GM19240 (cell line): Measurements from ENCODE around the gene SYNE1.

Experiments
- DNase-seq: peaks from one replicate; pipeline ENCODE4 v3.0.0; 2011; ENCODE audit warnings: low spot score; ENCODE audit not compliant: insufficient read length

SYNE1 gene

GRCh38 chr6:152290693-152291092 lies 346.5 kb downstream of the SYNE1 start:
- no peak for DNase-seq

DNA sequence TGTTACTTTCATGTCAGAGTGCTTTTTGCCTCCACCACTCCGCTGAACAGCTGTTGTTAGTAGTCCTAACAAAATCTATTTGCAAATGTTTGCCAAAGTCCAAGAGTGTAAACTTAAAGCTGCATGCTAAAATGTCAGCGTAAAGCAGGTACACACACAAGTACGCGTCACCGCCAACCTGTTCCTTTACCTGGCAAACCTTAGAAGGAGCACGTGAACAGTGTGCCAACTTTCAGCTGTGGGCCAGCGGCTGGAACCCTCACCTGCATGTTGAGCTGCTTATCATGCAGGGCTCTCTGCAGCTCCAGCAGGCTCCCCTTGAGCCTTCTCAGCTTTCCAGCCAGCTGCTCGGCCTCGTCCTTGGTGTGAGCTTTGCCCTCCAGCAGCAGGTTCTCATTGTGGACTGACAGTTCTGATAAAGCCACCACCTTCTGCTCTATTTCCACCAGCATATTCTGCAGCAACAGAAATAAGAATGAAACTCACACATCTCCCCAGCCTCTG lies 359.3 kb downstream of the SYNE1 start:
- no peak for DNase-seq

DNA sequence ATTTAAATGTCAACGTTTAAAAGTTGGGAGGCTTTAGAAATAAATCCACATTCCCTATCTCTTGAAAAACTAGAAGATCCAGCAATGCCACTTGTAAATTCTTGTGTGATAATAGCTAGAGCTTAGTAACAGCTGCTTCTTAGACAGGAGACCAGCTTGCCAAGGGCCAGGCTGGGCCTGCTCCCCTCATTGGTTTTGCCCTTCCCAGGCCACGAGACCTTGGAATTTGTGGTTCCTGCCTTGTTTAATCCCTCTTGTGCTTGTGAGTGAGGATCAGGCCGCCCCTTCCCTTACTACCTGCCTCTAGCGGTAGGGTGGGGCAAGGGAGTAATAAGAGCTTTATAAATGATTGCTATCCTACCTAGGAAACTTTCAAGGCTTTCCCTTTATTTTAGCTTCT lies 363.5 kb downstream of the SYNE1 start:
- DNase-seq: no peak

DNA sequence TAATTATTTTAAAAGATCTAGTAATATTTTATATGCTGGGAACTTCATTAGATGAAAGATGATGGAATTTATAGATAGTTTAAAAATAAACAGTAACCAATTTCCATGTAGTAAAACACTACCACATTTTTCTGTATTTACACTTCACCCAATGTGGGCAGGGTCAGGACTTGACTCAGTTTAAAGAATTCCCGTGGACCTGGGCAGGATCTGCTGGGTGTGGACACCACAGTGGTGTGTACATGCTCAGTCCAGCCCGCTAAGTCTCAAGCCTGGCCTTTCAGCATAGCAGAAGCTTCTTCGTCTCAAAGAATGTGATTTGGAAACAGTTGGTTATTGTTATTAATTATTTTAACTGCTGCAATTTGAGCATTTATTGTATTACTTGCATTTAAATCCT lies 364.2 kb downstream of the SYNE1 start:
- DNase-seq: no peak

DNA sequence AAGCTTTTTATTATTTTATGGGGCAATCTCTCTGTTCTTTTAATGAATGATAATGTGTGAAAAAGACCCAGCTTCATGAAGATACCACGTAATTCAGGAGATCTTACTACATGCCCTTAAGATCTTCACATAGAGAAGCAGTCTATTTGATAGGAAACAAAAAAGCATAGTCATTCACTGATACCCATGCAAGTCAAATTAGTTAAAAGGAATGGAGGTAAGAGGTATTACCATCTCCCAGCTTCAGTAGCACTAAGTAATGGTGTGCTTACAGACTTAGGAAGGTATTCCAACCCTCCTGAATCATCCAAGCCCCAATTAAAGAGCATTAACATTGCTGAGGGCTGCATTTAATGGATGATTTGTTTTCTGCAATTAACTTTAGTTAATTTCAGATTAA lies 364.7 kb downstream of the SYNE1 start:
- no peak for DNase-seq

DNA sequence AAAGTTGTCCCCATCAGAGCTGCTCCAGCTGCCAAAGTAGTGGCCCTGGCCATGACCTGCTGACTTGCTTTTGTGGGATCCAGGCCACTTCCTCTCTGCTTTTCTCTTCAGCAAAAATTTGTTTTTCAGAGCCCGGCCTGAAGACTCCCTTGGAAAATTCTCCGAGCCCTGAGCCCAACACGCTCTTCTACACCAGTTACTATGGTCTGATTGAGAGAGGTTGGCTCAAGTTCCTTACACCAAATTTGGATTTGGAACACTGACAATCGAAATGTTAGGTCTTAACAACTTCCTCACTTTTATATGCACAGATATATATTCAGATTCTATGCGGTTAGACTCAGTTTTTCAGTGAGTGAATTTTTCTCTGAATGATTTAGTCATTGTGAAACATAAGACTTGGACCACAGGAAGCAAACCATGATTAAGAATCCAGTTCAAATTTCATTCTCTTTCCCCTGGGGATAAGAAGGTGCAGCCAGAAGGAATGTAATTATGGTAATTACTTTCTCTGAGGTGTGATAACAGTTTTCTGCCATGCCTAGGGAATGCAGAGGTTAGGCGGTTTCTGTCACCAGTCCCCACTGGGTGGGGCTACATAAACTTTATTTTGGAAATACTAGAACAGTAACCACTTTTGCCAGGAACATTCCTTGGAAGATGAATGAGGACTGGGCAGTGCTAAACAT lies 365.2 kb downstream of the SYNE1 start:
- DNase-seq: no peak

DNA sequence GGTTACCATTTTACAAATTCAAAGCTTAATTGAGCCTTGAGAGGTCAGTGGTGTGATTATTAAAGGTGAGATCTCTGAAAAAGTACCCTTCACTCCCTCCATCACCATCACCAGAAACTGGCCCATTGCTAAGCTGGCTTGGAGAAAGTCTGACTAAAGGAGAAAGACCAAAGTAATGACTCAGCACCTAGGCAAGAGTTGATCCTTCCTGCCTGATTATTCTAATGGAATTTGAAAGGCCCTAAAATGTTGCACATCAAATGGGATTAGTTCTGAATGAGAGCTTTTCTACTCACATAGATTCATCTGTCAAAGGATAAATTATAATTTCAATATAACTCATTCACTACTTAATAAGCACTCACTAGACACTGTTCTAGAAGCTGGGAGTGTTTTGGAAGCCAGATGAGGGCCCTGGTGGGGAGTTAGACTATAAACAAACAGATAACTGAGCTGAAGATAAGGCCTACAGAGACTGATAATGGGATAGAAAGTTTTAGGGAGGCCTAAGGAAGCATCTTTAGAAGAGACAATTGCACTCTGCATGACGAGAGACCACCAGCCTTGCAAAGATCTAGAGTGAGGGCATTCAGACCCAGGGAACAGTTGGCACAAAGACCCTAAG lies 366.7 kb downstream of the SYNE1 start:
- DNase-seq: no peak

- no peak for DNase-seq
Measured at GRCh38 chr6:152268846-152269442, 368.2 kb downstream of the SYNE1 start.

- no peak for DNase-seq
Measured at GRCh38 chr6:152267967-152268845, 369.0 kb downstream of the SYNE1 start.

DNA sequence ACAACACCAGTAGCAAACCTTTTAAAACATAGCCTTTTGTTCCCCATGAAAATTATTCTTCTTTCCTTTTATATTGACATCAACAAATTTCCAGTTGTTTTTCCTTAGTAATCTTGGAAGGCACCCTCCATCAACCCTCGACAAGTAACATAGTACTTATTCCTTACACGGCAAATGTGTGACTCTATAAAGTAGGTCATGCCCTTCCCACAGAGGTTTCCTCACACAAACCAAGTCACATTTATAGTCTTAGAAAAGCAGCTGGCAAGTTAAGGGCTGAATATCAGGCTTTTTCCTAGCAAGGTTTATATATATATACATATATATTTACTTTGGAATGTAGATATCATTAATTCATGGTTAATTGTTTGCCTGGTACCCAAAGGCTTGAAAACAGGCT lies 371.5 kb downstream of the SYNE1 start:
- no peak for DNase-seq

GRCh38 chr6:152263582-152263981 lies 373.6 kb downstream of the SYNE1 start:
- no peak for DNase-seq

DNA sequence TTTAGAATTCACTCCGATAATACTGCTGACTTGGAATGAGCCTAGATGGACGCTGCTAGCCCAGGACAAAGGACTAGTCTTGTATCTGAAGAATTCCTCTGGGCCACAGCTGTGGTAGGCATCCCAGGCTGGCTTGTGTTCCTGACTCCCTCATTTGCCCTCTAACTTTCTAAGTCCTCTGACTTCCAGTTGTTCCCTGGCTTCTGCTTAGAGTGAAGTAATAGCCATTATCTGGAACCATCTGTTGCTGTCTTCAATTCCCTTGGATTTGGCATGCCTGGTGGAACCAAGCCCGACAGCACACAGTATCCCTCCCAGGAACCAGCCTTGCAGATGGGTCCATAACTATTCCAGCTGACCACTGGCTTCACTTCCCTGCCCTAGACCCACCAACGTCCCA lies 376.0 kb downstream of the SYNE1 start:
- no peak for DNase-seq

- DNase-seq: no peak
Measured at GRCh38 chr6:152259234-152259633, 377.9 kb downstream of the SYNE1 start.

DNA sequence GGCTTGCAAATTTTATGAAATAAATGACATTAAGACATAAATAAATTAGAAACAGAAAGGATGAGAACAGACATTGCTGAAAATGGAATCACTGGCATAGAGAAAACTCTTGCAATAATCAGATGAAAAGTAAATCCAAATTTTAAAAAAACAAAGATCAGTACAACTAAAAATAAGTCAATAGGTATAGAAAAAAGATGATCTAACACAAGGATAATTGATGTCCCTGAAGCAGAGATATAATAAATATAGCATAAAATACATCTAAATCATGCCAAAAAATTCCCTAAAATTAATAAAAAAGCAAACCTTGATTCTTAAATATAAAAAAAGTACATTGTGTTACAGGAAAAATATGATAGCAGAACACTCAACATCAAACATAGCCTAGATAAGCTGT lies 379.6 kb downstream of the SYNE1 start:
- DNase-seq: no peak

DNA sequence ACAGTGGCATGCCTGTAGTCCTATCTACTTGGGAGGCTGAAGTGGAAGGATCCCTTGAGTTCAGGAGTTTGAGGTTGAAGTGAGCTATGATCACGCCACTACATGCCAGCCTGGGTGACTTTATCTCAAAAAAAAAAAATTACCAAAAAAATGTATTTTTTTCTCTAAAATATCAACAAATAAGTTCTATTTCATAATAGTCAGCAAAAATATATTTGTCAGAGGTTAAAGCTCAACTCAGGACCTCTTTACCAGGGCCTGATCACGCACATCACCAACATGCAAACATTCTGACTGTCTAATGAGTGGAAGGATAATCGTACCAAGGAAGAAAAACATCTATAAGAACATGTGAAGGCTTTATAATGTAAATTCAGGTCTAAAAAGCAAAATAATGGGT lies 387.0 kb downstream of the SYNE1 start:
- DNase-seq: no peak

GRCh38 chr6:152248980-152249379 lies 388.2 kb downstream of the SYNE1 start:
- DNase-seq: no peak

GRCh38 chr6:152246554-152247337 lies 390.4 kb downstream of the SYNE1 start:
- no peak for DNase-seq

- no peak for DNase-seq
Measured at GRCh38 chr6:152244998-152245630, 392.0 kb downstream of the SYNE1 start.

DNA sequence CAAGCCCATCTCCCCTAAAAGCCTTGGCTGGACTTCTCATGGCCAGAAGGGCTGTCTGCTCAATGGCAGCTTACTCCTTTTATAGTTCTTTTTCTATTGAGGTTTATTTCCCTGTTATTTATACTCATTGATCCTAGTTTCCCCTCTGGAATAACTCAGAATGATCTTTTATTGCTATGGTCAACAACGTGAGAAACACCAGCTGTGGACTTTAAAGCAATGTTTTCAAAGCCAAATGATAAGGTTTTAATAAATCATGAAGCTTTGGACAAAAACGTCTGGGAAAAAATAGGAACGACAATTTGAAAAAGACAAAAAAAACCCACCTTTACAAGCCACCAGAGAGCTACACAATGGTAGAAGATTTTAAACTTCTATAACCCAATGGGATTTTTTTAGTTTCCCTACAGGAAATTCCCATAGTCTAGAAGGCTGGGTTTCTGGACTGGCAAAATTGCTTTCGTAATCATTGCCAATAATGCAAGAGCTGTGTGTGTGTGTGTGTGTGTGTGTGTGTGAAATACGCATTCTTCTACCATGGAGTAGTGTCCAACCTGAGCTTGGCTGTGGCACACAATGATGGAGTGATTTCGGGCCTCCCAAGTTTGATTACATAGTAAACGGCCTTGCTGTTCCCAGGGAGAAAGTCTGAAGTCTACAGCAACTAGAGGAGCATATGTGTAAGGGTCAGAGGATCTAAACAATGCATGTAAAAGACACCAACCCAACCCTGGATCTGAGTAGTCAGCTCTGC lies 396.0 kb downstream of the SYNE1 start:
- no peak for DNase-seq

- DNase-seq: no peak
Measured at GRCh38 chr6:152240436-152240835, 396.7 kb downstream of the SYNE1 start.
